Measurements from ENCODE around the gene PDGFB.

DNA sequence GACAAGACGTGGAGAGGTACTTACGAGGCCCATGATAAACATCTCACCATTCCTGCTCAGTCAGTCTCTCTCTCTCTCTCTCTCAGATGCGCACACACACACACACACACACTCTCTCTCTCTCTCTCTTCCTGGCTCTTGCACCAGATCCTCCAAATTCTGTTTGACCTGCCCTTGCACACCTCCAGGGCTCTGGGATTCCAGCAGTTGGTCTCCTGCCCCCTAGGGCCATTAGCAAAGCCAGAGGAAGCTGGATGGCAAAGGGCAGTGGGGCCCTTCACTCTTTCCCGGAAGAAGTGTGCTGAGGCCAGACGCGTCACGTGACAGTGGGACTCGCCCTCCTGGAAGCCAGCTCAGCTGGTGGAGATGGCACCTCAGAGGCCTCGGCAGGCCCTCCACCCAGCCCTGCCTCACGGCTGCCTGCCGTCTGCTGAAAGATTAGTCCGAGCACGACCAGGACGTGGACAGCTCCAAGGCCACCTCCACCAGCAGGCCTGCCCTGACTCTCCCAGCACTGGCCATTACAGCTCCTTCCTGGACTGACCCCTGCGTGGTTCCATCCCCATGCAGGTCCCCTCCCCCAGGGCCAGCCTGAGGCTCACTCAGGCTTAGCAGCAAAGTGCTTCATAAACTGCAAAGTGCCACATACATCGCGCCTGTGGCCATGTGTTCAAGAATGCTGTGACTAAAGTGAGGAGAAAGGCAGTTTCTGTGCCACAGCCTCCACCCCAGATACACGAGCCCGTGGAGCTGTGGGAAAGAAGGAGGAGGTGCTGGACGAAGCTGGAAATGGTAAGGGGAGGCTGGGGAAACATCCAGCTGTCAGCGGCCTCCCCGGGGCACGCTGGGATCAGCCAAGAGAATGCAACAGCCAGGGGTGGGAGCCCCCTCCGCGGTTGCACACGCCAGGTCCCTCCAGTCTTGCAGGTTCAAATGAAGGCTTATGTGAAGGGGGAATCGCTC, 3.7 kb downstream of the PDGFB start:
- TF ChIP-seq, protein P1, sequence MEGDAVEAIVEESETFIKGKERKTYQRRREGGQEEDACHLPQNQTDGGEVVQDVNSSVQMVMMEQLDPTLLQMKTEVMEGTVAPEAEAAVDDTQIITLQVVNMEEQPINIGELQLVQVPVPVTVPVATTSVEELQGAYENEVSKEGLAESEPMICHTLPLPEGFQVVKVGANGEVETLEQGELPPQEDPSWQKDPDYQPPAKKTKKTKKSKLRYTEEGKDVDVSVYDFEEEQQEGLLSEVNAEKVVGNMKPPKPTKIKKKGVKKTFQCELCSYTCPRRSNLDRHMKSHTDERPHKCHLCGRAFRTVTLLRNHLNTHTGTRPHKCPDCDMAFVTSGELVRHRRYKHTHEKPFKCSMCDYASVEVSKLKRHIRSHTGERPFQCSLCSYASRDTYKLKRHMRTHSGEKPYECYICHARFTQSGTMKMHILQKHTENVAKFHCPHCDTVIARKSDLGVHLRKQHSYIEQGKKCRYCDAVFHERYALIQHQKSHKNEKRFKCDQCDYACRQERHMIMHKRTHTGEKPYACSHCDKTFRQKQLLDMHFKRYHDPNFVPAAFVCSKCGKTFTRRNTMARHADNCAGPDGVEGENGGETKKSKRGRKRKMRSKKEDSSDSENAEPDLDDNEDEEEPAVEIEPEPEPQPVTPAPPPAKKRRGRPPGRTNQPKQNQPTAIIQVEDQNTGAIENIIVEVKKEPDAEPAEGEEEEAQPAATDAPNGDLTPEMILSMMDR (IDR thresholded peaks at IDR 0.05; ENCODE audit: insufficient read depth, low read depth, low read length) = no peak
- no peak for TF ChIP-seq EZH2 (IDR thresholded peaks at IDR 0.05; ENCODE audit: insufficient read depth, low read length)
